K562 (cell line): ENCODE results near the gene IL2RG.

ENCODE experiments used
- CBFB ChIP-seq: sonication (generic); formaldehyde crosslinking; IDR thresholded peaks from 2 replicates; pipeline ENCODE4 v1.4.0; 2020; ENCODE audit warnings: mild to moderate bottlenecking, missing genetic modification reagents
- CTCF ChIP-seq, 3 experiments: IDR thresholded peaks in 2 of 3; conservative IDR thresholded peaks in 1 of 3; 2 replicates each; pipeline ENCODE4 v1.5.1; 2011 to 2012; ENCODE audit warnings: low read length in 3 of 3, mild to moderate bottlenecking in 3 of 3, control low read depth in 2 of 3, improper control_type of control experiment in 1 of 3, inconsistent platforms in 1 of 3, low read depth in 1 of 3, mixed read lengths in 1 of 3, moderate library complexity in 1 of 3; ENCODE audit not compliant: insufficient read depth in 2 of 3
- E2F5 ChIP-seq: sonication (generic); formaldehyde crosslinking; IDR thresholded peaks from 2 replicates; pipeline ENCODE4 v1.8.0; 2022; ENCODE audit warnings: mild to moderate bottlenecking, missing genetic modification reagents
- EP300 ChIP-seq: IDR thresholded peaks from 2 replicates; pipeline ENCODE4 v1.6.1; 2012; ENCODE audit warnings: low read length, improper control_type of control experiment
- EZH2 ChIP-seq: IDR thresholded peaks from 2 replicates; pipeline ENCODE4 v1.6.1; 2012; ENCODE audit warnings: low read depth, mild to moderate bottlenecking, inconsistent platforms, low read length, borderline replicate concordance
- FOXM1 ChIP-seq, 2 experiments: fragments of 450-650 bp in 1 of 2; sonication (generic) in 1 of 2; formaldehyde crosslinking in 1 of 2; IDR thresholded peaks; 2 replicates each; pipeline versions ENCODE4 v1.6.1 to v1.9.0; 2017 to 2022; ENCODE audit warnings: low read depth in 2 of 2, mild to moderate bottlenecking in 2 of 2, missing genetic modification reagents in 1 of 2, moderate library complexity in 1 of 2
- PBX2 ChIP-seq, 2 experiments: IDR thresholded peaks in 1 of 2; conservative IDR thresholded peaks in 1 of 2; 2 replicates each; pipeline ENCODE4 v1.6.1; 2016; ENCODE audit warnings: low read depth in 2 of 2, mild to moderate bottlenecking in 1 of 2, missing compliant biosample characterization in 1 of 2, missing genetic modification characterization in 1 of 2, moderate library complexity in 1 of 2
- SREBF2 ChIP-seq: sonication (generic); formaldehyde crosslinking; IDR thresholded peaks from 2 replicates; pipeline ENCODE4 v1.4.0; 2020; ENCODE audit warnings: mild to moderate bottlenecking, missing genetic modification reagents
- ZKSCAN8 ChIP-seq: fragments of 200-800 bp; sonication (Bioruptor generic); IDR thresholded peaks from 2 replicates; pipeline ENCODE4 v1.6.1; 2016; ENCODE audit warnings: missing genetic modification characterization, missing compliant biosample characterization
- ZNF592 ChIP-seq: fragments of 450-650 bp; IDR thresholded peaks from 2 replicates; pipeline ENCODE4 v1.6.1; 2017; ENCODE audit warnings: antibody characterized with exemption, mild to moderate bottlenecking

- TF ChIP-seq E2F5 (CRISPR knock-in tag) (no peak), EP300 (no peak), CTCF (IDR thresholded peaks at IDR 0.05 in 2 of 3, conservative IDR thresholded peaks at IDR 0.05 in 1 of 3; ENCODE audit: insufficient read depth in 2 of 3, low read depth in 1 of 3, low read length in 3 of 3) (no peak), EZH2 (no peak), FOXM1 (IDR thresholded peaks at IDR 0.05; ENCODE audit: low read depth) (no peak), FOXM1 (CRISPR knock-in tag; IDR thresholded peaks at IDR 0.05; ENCODE audit: low read depth) (no peak), SREBF2 (CRISPR knock-in tag) (no peak), ZNF592 (no peak), CBFB (CRISPR knock-in tag) (no peak), ZKSCAN8 (CRISPR knock-in tag) (no peak), PBX2 (CRISPR knock-in tag; IDR thresholded peaks at IDR 0.05; ENCODE audit: low read depth) (no peak), PBX2 (tag; conservative IDR thresholded peaks at IDR 0.05; ENCODE audit: low read depth) (no peak)
These were observed 4.1 kb downstream of the IL2RG start for GRCh38 chrX:71107245-71107644.
